Astrocyte (in vitro differentiated cells and primary cell): ENCODE measurements around the gene BARX2. TPM values are rescaled to one million over a fixed set of nuclear protein-coding genes. Genes with fewer than 3 reads are reported as not detected.

Source experiments
- DNase-seq: peaks from one replicate; pipeline ENCODE4 v3.0.0-alpha.2; 2010; ENCODE audit warnings: low read depth
- FAIRE-seq: peaks from 2 replicates; lab custom pipeline; 2011; peaks lifted over from hg19 to GRCh38; lab: Jason Lieb, UNC
- H2AFZ ChIP-seq: 2 replicates; pipeline ENCODE4 v1.6.0; 2012; ENCODE audit warnings: low read depth, low read length, inconsistent platforms
- H3K27ac ChIP-seq: 2 replicates; pipeline ENCODE4 v1.5.1; 2011; ENCODE audit warnings: low read depth, low read length, inconsistent platforms
- H3K27me3 ChIP-seq: 2 replicates; pipeline ENCODE4 v1.6.0; 2011; ENCODE audit warnings: low read length, inconsistent platforms; ENCODE audit not compliant: insufficient read depth
- H3K36me3 ChIP-seq: 2 replicates; pipeline ENCODE4 v1.5.1; 2011; ENCODE audit warnings: low read length, inconsistent platforms; ENCODE audit not compliant: insufficient read depth
- H3K4me1 ChIP-seq: 2 replicates; pipeline ENCODE4 v1.5.1; 2011; ENCODE audit warnings: low read length, inconsistent platforms; ENCODE audit not compliant: insufficient read depth
- H3K4me2 ChIP-seq: 2 replicates; pipeline ENCODE4 v1.6.0; 2012; ENCODE audit warnings: low read length, inconsistent platforms
- H3K4me3 ChIP-seq: 2 replicates; pipeline ENCODE4 v1.5.1; 2011; ENCODE audit warnings: low read depth, mild to moderate bottlenecking, low read length, inconsistent platforms; ENCODE audit not compliant: insufficient read depth
- H3K79me2 ChIP-seq: 2 replicates; pipeline ENCODE4 v1.6.0; 2012; ENCODE audit warnings: mild to moderate bottlenecking, low read length, inconsistent platforms; ENCODE audit not compliant: insufficient read depth
- H3K9ac ChIP-seq: 2 replicates; pipeline ENCODE4 v1.6.0; 2012; ENCODE audit warnings: mild to moderate bottlenecking, low read length, inconsistent platforms
- H3K9me3 ChIP-seq: 2 replicates; pipeline ENCODE4 v1.5.1; 2012; ENCODE audit warnings: low read depth, mild to moderate bottlenecking, low read length, inconsistent platforms; ENCODE audit not compliant: insufficient read depth
- H4K20me1 ChIP-seq: 2 replicates; pipeline ENCODE4 v1.6.0; 2012; ENCODE audit warnings: low read length, inconsistent platforms; ENCODE audit not compliant: insufficient read depth
- H3K27ac Mint-ChIP-seq: one replicate; pipeline ENCODE4 v1.8.0; 2021; ENCODE audit warnings: mild to moderate bottlenecking, mixed read lengths; ENCODE audit not compliant: unreplicated experiment
- H3K27me3 Mint-ChIP-seq: one replicate; pipeline ENCODE4 v1.8.0; 2021; ENCODE audit warnings: low read depth, mixed read lengths; ENCODE audit not compliant: unreplicated experiment
- H3K36me3 Mint-ChIP-seq: one replicate; pipeline ENCODE4 v1.8.0; 2021; ENCODE audit warnings: low read depth, mixed read lengths; ENCODE audit not compliant: unreplicated experiment
- H3K4me1 Mint-ChIP-seq: one replicate; pipeline ENCODE4 v1.8.0; 2021; ENCODE audit warnings: low read depth, mixed read lengths; ENCODE audit not compliant: unreplicated experiment
- H3K4me3 Mint-ChIP-seq: one replicate; pipeline ENCODE4 v1.8.0; 2021; ENCODE audit warnings: mild to moderate bottlenecking, moderate library complexity, mixed read lengths; ENCODE audit not compliant: unreplicated experiment
- H3K9me3 Mint-ChIP-seq: one replicate; pipeline ENCODE4 v1.8.0; 2021; ENCODE audit warnings: mild to moderate bottlenecking, mixed read lengths; ENCODE audit not compliant: unreplicated experiment
- EZH2 ChIP-seq: IDR thresholded peaks from 2 replicates; pipeline ENCODE4 v1.6.1; 2012; ENCODE audit warnings: mild to moderate bottlenecking, low read length, inconsistent platforms; ENCODE audit not compliant: insufficient read depth
- total RNA-seq: library from RNA; stranded (reverse); gene quantifications from 2 replicates; pipeline ENCODE4 v1.2.1, GENCODE V29; 2021
- TF ChIP-seq, protein P1 (sequence below): IDR thresholded peaks from 2 replicates; pipeline ENCODE4 v1.5.1; 2011; ENCODE audit warnings: low read depth, mild to moderate bottlenecking, inconsistent platforms, low read length, moderate library complexity; ENCODE audit not compliant: insufficient read depth

The BARX2 gene
- total RNA-seq, 1 donor from 2014 or later = not detected

DNA sequence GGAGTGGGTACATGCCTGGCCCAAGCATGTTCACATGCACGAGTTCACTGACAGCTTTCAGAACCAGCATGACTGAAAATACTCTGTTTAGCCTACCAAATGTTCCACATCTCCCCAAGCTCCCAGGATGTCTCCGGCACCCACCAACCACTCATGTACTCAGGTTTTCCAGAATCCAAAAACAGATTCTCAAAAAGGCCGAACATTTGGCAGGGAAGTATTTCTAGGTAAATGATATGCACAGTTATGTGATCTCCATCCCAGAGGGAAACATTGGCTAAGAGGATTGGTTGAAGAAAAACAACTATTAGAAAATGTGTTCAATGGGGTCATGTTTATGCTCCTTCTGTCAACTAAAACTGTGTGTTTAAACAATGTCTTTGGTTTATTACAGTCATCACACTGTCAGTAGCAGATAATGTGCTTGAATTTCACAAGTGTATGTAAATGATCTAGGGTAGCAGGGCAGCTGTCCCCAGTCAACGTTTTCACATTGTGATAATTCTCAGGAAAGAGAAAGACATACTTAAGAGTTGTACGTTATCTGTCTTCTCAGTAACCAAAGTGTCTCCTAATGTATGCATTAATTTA, 52.3 kb downstream of the BARX2 start:
- no peak for FAIRE-seq
- peaks cover 2% of the 10 kb centered on the region for H3K9me3 Mint-ChIP-seq
- DNase-seq = no peak

DNA sequence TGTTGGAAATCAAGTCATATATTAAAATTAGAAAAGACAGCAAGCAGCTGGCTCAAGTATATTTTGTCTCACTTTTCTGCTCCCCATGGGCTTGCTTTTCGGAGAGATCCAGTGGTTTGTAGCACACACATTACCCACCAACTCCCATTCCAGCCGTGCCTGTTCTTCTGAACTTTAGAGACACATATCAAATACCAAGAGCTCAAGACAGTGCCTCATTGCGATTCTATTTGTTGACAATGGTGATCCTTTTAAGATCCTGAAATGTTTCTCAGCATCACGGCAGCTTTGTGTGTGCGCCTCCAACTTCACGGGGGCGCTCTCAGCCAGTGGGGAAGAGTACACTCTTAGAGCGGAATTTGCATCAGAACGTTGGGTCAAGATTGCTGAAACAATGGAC, 52.9 kb downstream of the BARX2 start:
- Mint-ChIP-seq H3K27me3 (peaks cover 2% of the 10 kb centered on the region), H3K36me3 (peaks cover 1% of the 10 kb centered on the region), H3K27ac (no peak overlapping the region), H3K9me3 (peaks cover 2% of the 10 kb centered on the region), H3K4me3 (no peak overlapping the region), H3K4me1 (peaks cover 8% of the 10 kb centered on the region)
- Histone ChIP-seq H2AFZ (no peak overlapping the region), H4K20me1 (no peaks in the 10 kb centered on the region), H3K9ac (no peak overlapping the region), H3K9me3 (no peaks in the 10 kb centered on the region), H3K36me3 (no peaks in the 10 kb centered on the region), H3K27ac (no peak overlapping the region), H3K4me1 (no peaks in the 10 kb centered on the region), H3K4me2 (no peak overlapping the region), H3K79me2 (no peaks in the 10 kb centered on the region), H3K4me3 (no peak overlapping the region), H3K27me3 (no peaks in the 10 kb centered on the region)
- DNase-seq (no peak), FAIRE-seq (no peak)
- no peak for TF ChIP-seq EZH2
- TF ChIP-seq, protein P1, sequence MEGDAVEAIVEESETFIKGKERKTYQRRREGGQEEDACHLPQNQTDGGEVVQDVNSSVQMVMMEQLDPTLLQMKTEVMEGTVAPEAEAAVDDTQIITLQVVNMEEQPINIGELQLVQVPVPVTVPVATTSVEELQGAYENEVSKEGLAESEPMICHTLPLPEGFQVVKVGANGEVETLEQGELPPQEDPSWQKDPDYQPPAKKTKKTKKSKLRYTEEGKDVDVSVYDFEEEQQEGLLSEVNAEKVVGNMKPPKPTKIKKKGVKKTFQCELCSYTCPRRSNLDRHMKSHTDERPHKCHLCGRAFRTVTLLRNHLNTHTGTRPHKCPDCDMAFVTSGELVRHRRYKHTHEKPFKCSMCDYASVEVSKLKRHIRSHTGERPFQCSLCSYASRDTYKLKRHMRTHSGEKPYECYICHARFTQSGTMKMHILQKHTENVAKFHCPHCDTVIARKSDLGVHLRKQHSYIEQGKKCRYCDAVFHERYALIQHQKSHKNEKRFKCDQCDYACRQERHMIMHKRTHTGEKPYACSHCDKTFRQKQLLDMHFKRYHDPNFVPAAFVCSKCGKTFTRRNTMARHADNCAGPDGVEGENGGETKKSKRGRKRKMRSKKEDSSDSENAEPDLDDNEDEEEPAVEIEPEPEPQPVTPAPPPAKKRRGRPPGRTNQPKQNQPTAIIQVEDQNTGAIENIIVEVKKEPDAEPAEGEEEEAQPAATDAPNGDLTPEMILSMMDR = no peak

More for the DNA sequence above, 52.3 kb downstream of the BARX2 start:
- Mint-ChIP-seq H3K27ac (no peak overlapping the region), H3K4me3 (no peak overlapping the region), H3K36me3 (peaks cover 1% of the 10 kb centered on the region), H3K27me3 (peaks cover 2% of the 10 kb centered on the region), H3K4me1 (peaks cover 8% of the 10 kb centered on the region)
- Histone ChIP-seq H3K4me3 (no peak overlapping the region), H3K27ac (no peak overlapping the region), H4K20me1 (no peaks in the 10 kb centered on the region), H3K4me2 (no peak overlapping the region), H3K4me1 (no peaks in the 10 kb centered on the region), H3K9ac (no peak overlapping the region), H3K27me3 (no peaks in the 10 kb centered on the region), H3K9me3 (no peaks in the 10 kb centered on the region), H3K79me2 (no peaks in the 10 kb centered on the region), H3K36me3 (no peaks in the 10 kb centered on the region), H2AFZ (no peak overlapping the region)
- no peak for TF ChIP-seq EZH2
- TF ChIP-seq, protein P1 = no peak
